ENCODE results near the gene TPM1. TPM values are rescaled to one million over a fixed set of nuclear protein-coding genes. Genes with fewer than 3 reads are reported as not detected.

The TPM1 gene
- total RNA-seq, 1 experiment from 2014 or later = 174 TPM

- Histone ChIP-seq H3K4me2 (no peak overlapping the region), H3K36me3 (ENCODE audit: low read depth) (peaks cover 68% of the 10 kb centered on the region), H3K9me3 (ENCODE audit: insufficient read depth, low read depth) (no peaks in the 10 kb centered on the region), H3K4me3 (no peak overlapping the region), H4K20me1 (ENCODE audit: insufficient read depth) (no peaks in the 10 kb centered on the region; the same call in 1 of the 2 replicates), H3F3A (ENCODE audit: insufficient read depth, low read depth) (peaks cover 60% of the 10 kb centered on the region), H3K79me2 (ENCODE audit: low read depth) (no peaks in the 10 kb centered on the region), H3K27me3 (ENCODE audit: insufficient read depth, low read depth) (no peaks in the 10 kb centered on the region), H3K4me1 (replicated peaks; ENCODE audit: insufficient read depth) (no peaks in the 10 kb centered on the region), H2AFZ (no peak overlapping the region), H3K9me2 (ENCODE audit: insufficient read depth) (no peaks in the 10 kb centered on the region), H3K27ac (no peak overlapping the region)
- TF ChIP-seq CTCF (conservative IDR thresholded peaks at IDR 0.05) (no peak), EZH2 (IDR thresholded peaks at IDR 0.05; ENCODE audit: low read depth) (no peak)
- no TSS peak for BruUV-seq (replicated peaks)
- ChIA-PET POLR2A (ENCODE audit: unreplicated experiment) (interaction anchor here (0.7 kb wide), 1 partner anchor 22 kb away, joined by 4 read pairs; no protein-coding TSS in a partner anchor), CTCF (no interaction called here)
- DNase-seq = no peak
- intact Hi-C loops (cut with micrococcal nuclease; ENCODE audit: unreplicated experiment) = no loop called here
Measured at GRCh38 chr15:63066272-63066671, 23.7 kb downstream of the TPM1 start.

GRCh38 chr15:63067306-63067705 lies 24.8 kb downstream of the TPM1 start:
- no peaks in the 10 kb centered on the region for H3K27me3 ChIP-seq (ENCODE audit: insufficient read depth, low read depth)
- CTCF ChIA-PET = interaction anchor here (0.6 kb wide), 1 partner anchor 17 kb away, joined by 4 read pairs; no protein-coding TSS in a partner anchor
- no peaks in the 10 kb centered on the region for H3K4me1 ChIP-seq (replicated peaks; ENCODE audit: insufficient read depth)
- H3K9me2 ChIP-seq (ENCODE audit: insufficient read depth) = no peaks in the 10 kb centered on the region
- intact Hi-C loops (cut with micrococcal nuclease; ENCODE audit: unreplicated experiment) = no loop called here
- no peaks in the 10 kb centered on the region; the same call in 1 of the 2 replicates for H4K20me1 ChIP-seq (ENCODE audit: insufficient read depth)
- POLR2A ChIA-PET (ENCODE audit: unreplicated experiment) = no interaction called here
- no peak for DNase-seq
- no peak overlapping the region for H3K27ac ChIP-seq
- no peaks in the 10 kb centered on the region for H3K79me2 ChIP-seq (ENCODE audit: low read depth)
- no TSS peak for BruUV-seq (replicated peaks)
- H3K36me3 ChIP-seq (ENCODE audit: low read depth) = peaks cover 59% of the 10 kb centered on the region
- no peak overlapping the region for H3K4me3 ChIP-seq
- no peaks in the 10 kb centered on the region for H3K9me3 ChIP-seq (ENCODE audit: insufficient read depth, low read depth)
- TF ChIP-seq CTCF (conservative IDR thresholded peaks at IDR 0.05) (no peak), EZH2 (IDR thresholded peaks at IDR 0.05; ENCODE audit: low read depth) (no peak)
- no peak overlapping the region for H3K4me2 ChIP-seq
- no peak overlapping the region for H2AFZ ChIP-seq
- H3F3A ChIP-seq (ENCODE audit: insufficient read depth, low read depth) = peaks cover 64% of the 10 kb centered on the region

- no peaks in the 10 kb centered on the region for H3K79me2 ChIP-seq (ENCODE audit: low read depth)
- DNase-seq = no peak
- POLR2A ChIA-PET (ENCODE audit: unreplicated experiment) = no interaction called here
- BruUV-seq (replicated peaks) = no TSS peak
- peaks cover 51% of the 10 kb centered on the region for H3K36me3 ChIP-seq (ENCODE audit: low read depth)
- H3K27ac ChIP-seq = no peak overlapping the region
- H3K4me3 ChIP-seq = no peak overlapping the region
- H3K4me1 ChIP-seq (replicated peaks; ENCODE audit: insufficient read depth) = no peaks in the 10 kb centered on the region
- TF ChIP-seq EZH2 (IDR thresholded peaks at IDR 0.05; ENCODE audit: low read depth) (no peak), CTCF (conservative IDR thresholded peaks at IDR 0.05) (no peak)
- CTCF ChIA-PET = interaction anchor here (0.5 to 0.6 kb wide), 2 partner anchors 16 to 23 kb away, joined by 4 to 11 read pairs; no protein-coding TSS in a partner anchor
- H2AFZ ChIP-seq = no peak overlapping the region
- no peak overlapping the region for H3K4me2 ChIP-seq
- intact Hi-C loops (cut with micrococcal nuclease; ENCODE audit: unreplicated experiment) = no loop called here
- no peaks in the 10 kb centered on the region for H3K9me3 ChIP-seq (ENCODE audit: insufficient read depth, low read depth)
- no peaks in the 10 kb centered on the region; the same call in 1 of the 2 replicates for H4K20me1 ChIP-seq (ENCODE audit: insufficient read depth)
- no peaks in the 10 kb centered on the region for H3K9me2 ChIP-seq (ENCODE audit: insufficient read depth)
- peaks cover 67% of the 10 kb centered on the region for H3F3A ChIP-seq (ENCODE audit: insufficient read depth, low read depth)
- H3K27me3 ChIP-seq (ENCODE audit: insufficient read depth, low read depth) = no peaks in the 10 kb centered on the region
Measured at GRCh38 chr15:63067976-63068743, 25.6 kb downstream of the TPM1 start.

Data from PC-9 (cell line).